Measurements from ENCODE around the gene TMEM258.

DNA sequence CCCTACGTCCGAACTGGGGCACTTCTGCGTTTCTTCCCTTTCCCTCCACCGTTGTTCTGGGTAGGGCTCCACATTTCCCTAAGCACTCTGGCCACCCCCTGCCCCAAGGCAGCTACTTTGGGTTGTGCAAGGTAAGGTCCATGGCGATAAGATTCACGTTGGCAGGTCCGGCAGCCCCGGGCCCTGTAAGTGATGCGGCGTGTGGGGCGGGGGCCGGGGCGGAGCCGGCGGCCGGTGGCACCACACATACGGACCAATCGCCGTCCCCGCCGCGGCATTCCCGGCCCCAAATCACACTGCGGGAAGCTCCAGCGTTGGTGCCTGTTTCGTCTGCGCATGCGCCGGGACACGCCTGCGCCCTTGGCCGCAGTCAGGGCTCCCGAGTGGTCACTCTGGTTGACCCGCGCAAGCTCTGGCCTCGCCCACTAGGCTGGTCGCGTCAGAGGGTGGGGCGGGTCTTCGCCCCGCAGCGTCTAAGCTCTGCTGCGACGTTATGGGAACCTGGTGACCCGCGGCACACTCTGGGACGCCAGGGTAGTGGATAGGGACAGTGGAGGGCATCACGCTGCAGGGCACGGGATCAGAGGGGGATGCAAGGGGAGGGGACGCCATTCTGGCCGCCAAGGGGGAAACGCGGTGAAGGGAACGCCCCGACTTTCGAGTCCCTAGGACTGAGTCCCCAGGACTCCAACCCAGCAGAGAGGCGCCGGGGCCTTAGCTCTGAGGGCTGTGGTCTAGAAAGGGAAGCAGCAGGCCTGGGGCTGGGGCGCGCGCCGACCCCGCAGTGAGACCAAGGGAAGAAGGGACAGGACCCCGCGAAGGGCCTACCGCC is 22.8 kb upstream of the TMEM258 start:
- TF ChIP-seq, protein P1, sequence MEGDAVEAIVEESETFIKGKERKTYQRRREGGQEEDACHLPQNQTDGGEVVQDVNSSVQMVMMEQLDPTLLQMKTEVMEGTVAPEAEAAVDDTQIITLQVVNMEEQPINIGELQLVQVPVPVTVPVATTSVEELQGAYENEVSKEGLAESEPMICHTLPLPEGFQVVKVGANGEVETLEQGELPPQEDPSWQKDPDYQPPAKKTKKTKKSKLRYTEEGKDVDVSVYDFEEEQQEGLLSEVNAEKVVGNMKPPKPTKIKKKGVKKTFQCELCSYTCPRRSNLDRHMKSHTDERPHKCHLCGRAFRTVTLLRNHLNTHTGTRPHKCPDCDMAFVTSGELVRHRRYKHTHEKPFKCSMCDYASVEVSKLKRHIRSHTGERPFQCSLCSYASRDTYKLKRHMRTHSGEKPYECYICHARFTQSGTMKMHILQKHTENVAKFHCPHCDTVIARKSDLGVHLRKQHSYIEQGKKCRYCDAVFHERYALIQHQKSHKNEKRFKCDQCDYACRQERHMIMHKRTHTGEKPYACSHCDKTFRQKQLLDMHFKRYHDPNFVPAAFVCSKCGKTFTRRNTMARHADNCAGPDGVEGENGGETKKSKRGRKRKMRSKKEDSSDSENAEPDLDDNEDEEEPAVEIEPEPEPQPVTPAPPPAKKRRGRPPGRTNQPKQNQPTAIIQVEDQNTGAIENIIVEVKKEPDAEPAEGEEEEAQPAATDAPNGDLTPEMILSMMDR (IDR thresholded peaks at IDR 0.05 in 8 of 11, conservative IDR thresholded peaks at IDR 0.05 in 3 of 11): no peak
- peak in 2 of 3 donors; percentile 70 to 72 for TF ChIP-seq POLR2A (IDR thresholded peaks at IDR 0.05)
